HepG2 (cell line): ENCODE measurements around the gene USP7. TPM values are rescaled to one million over a fixed set of nuclear protein-coding genes. Genes with fewer than 3 reads are reported as not detected.
A peak's percentile ranks its signal among the peaks of the same experiment; 100 is the strongest.

Source experiments
- ATAC-seq: fragments of 200-7000 bp; cut with Tn5 transposase; 3 replicates; pipeline ENCODE4 v1.9.1; 2020; ENCODE audit warnings: mild to moderate bottlenecking, moderate library complexity
- BruUV-seq: library from RNA; stranded (reverse); fragments of 400-500 nt; replicated peaks from 2 replicates; lab custom pipeline; 2021; lab: Mats Ljungman, UMichigan
- CTCF ChIA-PET: fragments of 300-600 bp; formaldehyde crosslinking; extraction: SDS; loops from one replicate; lab custom pipeline; 2021; ENCODE audit warnings: low total read pairs, inconsistent platforms, low intra/inter-chr PET ratio; lab: Yijun Ruan, JAX
- POLR2A ChIA-PET: fragments of 350-600 bp; sonication (Branson Sonifier 250); formaldehyde crosslinking; loops from one replicate; lab custom pipeline; 2020; ENCODE audit warnings: antibody characterized with exemption, inconsistent platforms; lab: Yijun Ruan, JAX
- DNase-seq: peaks from one replicate; pipeline ENCODE4 v3.0.0-alpha.2; 2015; ENCODE audit warnings: low spot score
- FAIRE-seq: peaks from 3 replicates; lab custom pipeline; 2011; peaks lifted over from hg19 to GRCh38; lab: Jason Lieb, UNC
- H2AFZ ChIP-seq: one replicate; pipeline ENCODE4 v1.6.1; 2011; ENCODE audit warnings: low read length, inconsistent platforms
- H3K27ac ChIP-seq: fragments of 300-600 bp; 3 replicates; pipeline ENCODE4 v1.8.0; 2011; ENCODE audit warnings: mixed run types, mild to moderate bottlenecking, mixed read lengths, low read length, inconsistent platforms; ENCODE audit not compliant: insufficient read depth; ENCODE audit errors: extremely low read length
- H3K27me3 ChIP-seq, 2 experiments: fragments of 200-600 bp in 1 of 2; 2 replicates in 1 of 2; 3 replicates in 1 of 2; pipeline versions ENCODE4 v1.6.0 to v1.8.0; 2011; ENCODE audit warnings: low read length in 2 of 2, mild to moderate bottlenecking in 2 of 2, moderate library complexity in 2 of 2, inconsistent platforms in 1 of 2; ENCODE audit not compliant: insufficient read depth in 2 of 2, control insufficient read depth in 1 of 2
- H3K36me3 ChIP-seq, 2 experiments: fragments of 200-600 bp in 1 of 2; replicated peaks in 1 of 2; 2 replicates in 1 of 2; 3 replicates in 1 of 2; pipeline versions ENCODE4 v1.5.1 to v1.8.0; 2011; ENCODE audit warnings: low read length in 2 of 2, inconsistent platforms in 1 of 2; ENCODE audit not compliant: insufficient read depth in 2 of 2, control insufficient read depth in 1 of 2
- H3K4me1 ChIP-seq: 2 replicates; pipeline ENCODE4 v1.5.1; 2012; ENCODE audit warnings: low read length, inconsistent platforms; ENCODE audit not compliant: insufficient read depth
- H3K4me2 ChIP-seq: 2 replicates; pipeline ENCODE4 v1.6.0; 2011; ENCODE audit warnings: low read depth, low read length, inconsistent platforms
- H3K4me3 ChIP-seq, 3 experiments: fragments of 200-600 bp in 1 of 3; sonication (generic), shearing (Covaris generic) in 1 of 3; replicated peaks in 1 of 3; 2 replicates each; pipeline ENCODE4 v1.5.1; 2011 to 2016; ENCODE audit warnings: low read length in 3 of 3, inconsistent platforms in 2 of 3, low read depth in 2 of 3, mild to moderate bottlenecking in 2 of 3, control low read depth in 1 of 3, mixed read lengths in 1 of 3; ENCODE audit not compliant: insufficient read depth in 1 of 3
- H3K79me2 ChIP-seq: one replicate; pipeline ENCODE4 v1.6.1; 2011; ENCODE audit warnings: low read length, inconsistent platforms; ENCODE audit not compliant: insufficient read depth
- H3K9ac ChIP-seq: 2 replicates; pipeline ENCODE4 v1.6.0; 2011; ENCODE audit warnings: mild to moderate bottlenecking, low read depth, low read length, inconsistent platforms; ENCODE audit not compliant: insufficient read depth
- H3K9me3 ChIP-seq: 2 replicates; pipeline ENCODE4 v1.5.1; 2012; ENCODE audit warnings: mild to moderate bottlenecking, low read length
- H4K20me1 ChIP-seq: 2 replicates; pipeline ENCODE4 v1.6.0; 2011; ENCODE audit warnings: inconsistent platforms, mild to moderate bottlenecking, low read length, moderate library complexity; ENCODE audit not compliant: insufficient read depth
- FOXA1 ChIP-seq, 2 experiments: fragments of 450-650 bp in 1 of 2; sonication (generic) in 1 of 2; formaldehyde crosslinking in 1 of 2; IDR thresholded peaks; 2 replicates each; pipeline versions ENCODE4 v1.4.0 to v1.6.1; 2016 to 2020; ENCODE audit warnings: missing genetic modification reagents in 1 of 2
- KDM5A ChIP-seq: fragments of 200-600 bp; sonication (generic); IDR thresholded peaks from 2 replicates; pipeline ENCODE4 v1.7.0; 2018; ENCODE audit warnings: antibody characterized with exemption, mild to moderate bottlenecking, low read length, borderline replicate concordance
- MAFF ChIP-seq: IDR thresholded peaks from 2 replicates; pipeline ENCODE4 v1.6.1; 2011; ENCODE audit warnings: low read depth, low read length, improper control_type of control experiment
- MXD4 ChIP-seq: IDR thresholded peaks from 2 replicates; pipeline ENCODE4 v1.6.1; 2016; ENCODE audit warnings: mild to moderate bottlenecking, missing biosample characterization, missing genetic modification reagents
- NAIF1 ChIP-seq: sonication (generic); formaldehyde crosslinking; IDR thresholded peaks from 2 replicates; pipeline ENCODE4 v1.5.0; 2020; ENCODE audit warnings: mild to moderate bottlenecking, missing genetic modification reagents, borderline replicate concordance
- NONO ChIP-seq, 2 experiments: fragments of 450-650 bp in 1 of 2; sonication (generic) in 1 of 2; formaldehyde crosslinking in 1 of 2; IDR thresholded peaks in 1 of 2; conservative IDR thresholded peaks in 1 of 2; 2 replicates each; pipeline versions ENCODE4 v1.6.1 to v1.8.0; 2017 to 2022; ENCODE audit warnings: mild to moderate bottlenecking in 1 of 2, missing genetic modification reagents in 1 of 2, moderate library complexity in 1 of 2
- PLRG1 ChIP-seq: fragments of 450-650 bp; conservative IDR thresholded peaks from 2 replicates; pipeline ENCODE4 v1.6.1; 2016
- THAP7 ChIP-seq: sonication (generic); formaldehyde crosslinking; IDR thresholded peaks from 2 replicates; pipeline ENCODE4 v1.8.1; 2023; ENCODE audit warnings: mild to moderate bottlenecking, missing genetic modification reagents
- TRAFD1 ChIP-seq: sonication (generic); formaldehyde crosslinking; IDR thresholded peaks from 2 replicates; pipeline ENCODE4 v1.5.1; 2020; ENCODE audit warnings: missing genetic modification reagents, mild to moderate bottlenecking, borderline replicate concordance
- ZBTB10 ChIP-seq: sonication (generic); formaldehyde crosslinking; IDR thresholded peaks from 2 replicates; pipeline ENCODE4 v1.4.0; 2020; ENCODE audit warnings: missing genetic modification reagents, borderline replicate concordance
- ZBTB38 ChIP-seq: sonication (generic); formaldehyde crosslinking; IDR thresholded peaks from 2 replicates; pipeline ENCODE4 v1.5.1; 2020; ENCODE audit warnings: mild to moderate bottlenecking, missing genetic modification reagents
- ZMYM3 ChIP-seq: sonication (generic); formaldehyde crosslinking; IDR thresholded peaks from 2 replicates; pipeline ENCODE4 v1.5.1; 2020; ENCODE audit warnings: mild to moderate bottlenecking, missing genetic modification reagents
- ZNF431 ChIP-seq: sonication (generic); formaldehyde crosslinking; IDR thresholded peaks from 2 replicates; pipeline ENCODE4 v1.9.0; 2022; ENCODE audit warnings: missing genetic modification reagents, low read depth, mild to moderate bottlenecking, borderline replicate concordance
- ZNF563 ChIP-seq: sonication (generic); formaldehyde crosslinking; IDR thresholded peaks from 2 replicates; pipeline ENCODE4 v1.8.0; 2022; ENCODE audit warnings: mild to moderate bottlenecking, moderate library complexity, missing genetic modification reagents
- WGBS: methylation state at CpG from one replicate; pipeline ENCODE4 v1.1.6; 2017; ENCODE audit warnings: low lambda C conversion rate; 5-methylcytosine and 5-hydroxymethylcytosine counted together
- in situ Hi-C: cut with HindIII; loops from 2 replicates; pipeline ENCODE4 v1.10.0; 2017; ENCODE audit warnings: low pct_unique_long_range_greater_than_20kb; ENCODE audit not compliant: extremely low pct_ligation_motif_present
- intact Hi-C: fragments of 100-400 bp; cut with micrococcal nuclease; formaldehyde crosslinking; loops from one replicate; pipeline ENCODE4 v1.10.0; 2022; ENCODE audit not compliant: unreplicated experiment
- polyA plus RNA-seq, 8 experiments: library from polyadenylated mRNA; depleted of rRNA in 3 of 8; stranded (reverse) in 7 of 8; unstranded in 1 of 8; fragments of >200 nt; fragmentation: Illumina TruSeq in 4 of 8; extraction: Trizol in 4 of 8; gene quantifications; 2 replicates each; pipeline versions ENCODE4 v1.2.1 to v1.2.3, GENCODE V29; 2011 to 2016; ENCODE audit warnings: low read depth in 4 of 8, missing spikeins in 1 of 8, mixed read lengths in 1 of 8; ENCODE audit not compliant: insufficient read depth in 1 of 8
- total RNA-seq, 5 experiments: library from RNA; depleted of rRNA; stranded (reverse); fragments of >200 nt; fragmentation: Illumina TruSeq; extraction: Trizol; gene quantifications; 2 replicates each; pipeline ENCODE4 v1.2.3, GENCODE V29; 2016; ENCODE audit warnings: low read depth in 1 of 5

Gene USP7
- total and polyA plus RNA-seq, 2 of the 13 experiments (the other 11 are each of a cell fraction or from before 2014, with no cell fraction given), result 52.5 to 173 TPM

GRCh38 chr16:8868416-8869211, 95.1 kb downstream of the USP7 start, which contains the start of gene CARHSP1 (continued):
- TF ChIP-seq TRAFD1 (CRISPR knock-in tag), result no peak
- TF ChIP-seq PLRG1, result no peak
- TF ChIP-seq MAFF, result no peak
- no peak for TF ChIP-seq THAP7 (CRISPR knock-in tag)

- Histone ChIP-seq H3K79me2 (peaks cover 53% of the 10 kb centered on the region), H3K4me3 (peak overlapping the region; percentile 82 to 97 (median 87)), H3K27me3 (no peaks in the 10 kb centered on the region; a peak in 1 of 5 replicates), H2AFZ (no peak overlapping the region), H3K9me3 (no peaks in the 10 kb centered on the region), H4K20me1 (peaks cover 37% of the 10 kb centered on the region; the same call in 1 of the 2 replicates), H3K4me1 (peaks cover 75% of the 10 kb centered on the region), H3K9ac (peak overlapping the region; percentile 86), H3K36me3 (no peaks in the 10 kb centered on the region), H3K27ac (peak overlapping the region; percentile 95), H3K4me2 (peak overlapping the region; percentile 91)
- POLR2A ChIA-PET, result interaction anchor here (1.3 to 10.4 kb wide), 6 partner anchors 13 to 224 kb away, joined by 3 to 235 read pairs (median 9); partner anchors contain the start of genes HAPSTR1 and LITAFD
- CTCF ChIA-PET, result no interaction called here
- in situ Hi-C loops (no loop called here), intact Hi-C loops (loop anchor here (2.0 to 5.0 kb wide), 2 partner anchors 17 to 224 kb away; partner anchors contain the start of gene HAPSTR1)
- ATAC-seq, result no peak
- DNase-seq, result no peak
- FAIRE-seq, result no peak
- TSS peak; percentile 62 for BruUV-seq
- WGBS, result 1% methylated on average over 16 of the region's 16 CpGs
- TF ChIP-seq ZMYM3 (CRISPR knock-in tag) (0 out of 2 replicates have a peak, but pooled peaks have one; percentile 18), ZNF563 (CRISPR knock-in tag) (no peak), ZNF431 (CRISPR knock-in tag) (0 out of 2 replicates have a peak, but pooled peaks have one; percentile 4), NAIF1 (CRISPR knock-in tag) (peak; percentile 50; the same call in 1 of the 2 replicates), ZBTB10 (0 out of 2 replicates have a peak, but pooled peaks have one; percentile 27), ZBTB38 (CRISPR knock-in tag) (peak; percentile 0; the same call in 1 of the 2 replicates), FOXA1 (IDR thresholded peaks at IDR 0.05) (no peak), FOXA1 (CRISPR knock-in tag; IDR thresholded peaks at IDR 0.05) (no peak), MXD4 (CRISPR knock-in tag) (peak; percentile 26; the same call in 1 of the 2 replicates), KDM5A (peak; percentile 15; the same call in 1 of the 2 replicates), NONO (IDR thresholded peaks at IDR 0.05) (no peak), NONO (CRISPR knock-in tag; conservative IDR thresholded peaks at IDR 0.05) (no peak)
Observed at GRCh38 chr16:8867932-8868415, 95.7 kb downstream of the USP7 start.
